CD4-positive, alpha-beta T cell treated with Interleukin-17A for 4 hours (primary cell): Measurements from ENCODE around the gene ASB1.

Source experiments
- DNase-seq: peaks from one replicate; pipeline ENCODE4 v3.0.0-alpha.2; 2020; ENCODE audit warnings: mixed read lengths

ASB1 gene, protein sequence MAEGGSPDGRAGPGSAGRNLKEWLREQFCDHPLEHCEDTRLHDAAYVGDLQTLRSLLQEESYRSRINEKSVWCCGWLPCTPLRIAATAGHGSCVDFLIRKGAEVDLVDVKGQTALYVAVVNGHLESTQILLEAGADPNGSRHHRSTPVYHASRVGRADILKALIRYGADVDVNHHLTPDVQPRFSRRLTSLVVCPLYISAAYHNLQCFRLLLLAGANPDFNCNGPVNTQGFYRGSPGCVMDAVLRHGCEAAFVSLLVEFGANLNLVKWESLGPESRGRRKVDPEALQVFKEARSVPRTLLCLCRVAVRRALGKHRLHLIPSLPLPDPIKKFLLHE

DNA sequence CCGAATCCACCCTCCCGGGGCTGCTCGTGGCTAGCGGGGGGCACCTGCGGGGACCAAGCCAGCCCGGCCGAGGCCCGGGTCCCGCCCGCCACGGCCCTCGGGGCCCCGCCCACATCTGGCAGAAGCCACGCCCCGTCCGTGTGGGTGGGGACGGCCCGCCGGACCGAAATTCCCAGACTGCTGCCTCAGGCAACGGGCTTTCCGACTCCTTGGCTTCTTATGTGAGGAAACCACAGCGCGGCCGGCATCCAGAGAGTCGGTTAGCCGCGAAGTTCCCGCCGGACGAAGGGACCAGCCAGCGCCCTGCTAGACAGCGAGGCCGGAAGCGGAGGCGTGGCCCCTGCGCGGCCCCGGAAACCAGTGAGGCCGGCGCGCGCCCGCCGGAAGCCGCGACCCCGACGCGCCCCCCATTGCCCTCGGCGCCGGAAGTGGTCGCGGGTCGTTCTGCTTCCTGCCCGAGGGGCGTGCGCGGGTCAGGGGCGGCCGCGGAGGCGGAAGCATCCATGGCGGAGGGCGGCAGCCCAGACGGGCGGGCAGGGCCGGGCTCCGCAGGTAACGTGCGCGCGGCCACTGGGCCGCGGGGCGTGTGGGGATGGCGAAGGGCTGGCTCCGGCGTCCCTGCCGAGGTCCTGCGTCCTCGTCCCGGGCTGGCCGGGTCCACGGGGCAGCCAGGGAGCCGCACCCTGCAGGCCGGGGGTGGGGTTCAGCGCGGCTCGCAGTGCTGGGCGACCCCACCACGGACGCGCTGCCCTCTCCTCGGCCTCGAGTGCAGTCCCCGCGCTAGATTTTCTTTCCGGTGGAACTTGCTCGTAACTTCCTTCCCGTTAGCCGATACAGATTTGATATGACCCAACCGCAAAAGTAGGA is at the start of gene ASB1:
TSS of gene ASB1 (plus strand) at position 360 of the 867 bp plus-strand sequence. CDS start at position 504, 144 bp downstream.
- DNase-seq, result peak; percentile 84

DNA sequence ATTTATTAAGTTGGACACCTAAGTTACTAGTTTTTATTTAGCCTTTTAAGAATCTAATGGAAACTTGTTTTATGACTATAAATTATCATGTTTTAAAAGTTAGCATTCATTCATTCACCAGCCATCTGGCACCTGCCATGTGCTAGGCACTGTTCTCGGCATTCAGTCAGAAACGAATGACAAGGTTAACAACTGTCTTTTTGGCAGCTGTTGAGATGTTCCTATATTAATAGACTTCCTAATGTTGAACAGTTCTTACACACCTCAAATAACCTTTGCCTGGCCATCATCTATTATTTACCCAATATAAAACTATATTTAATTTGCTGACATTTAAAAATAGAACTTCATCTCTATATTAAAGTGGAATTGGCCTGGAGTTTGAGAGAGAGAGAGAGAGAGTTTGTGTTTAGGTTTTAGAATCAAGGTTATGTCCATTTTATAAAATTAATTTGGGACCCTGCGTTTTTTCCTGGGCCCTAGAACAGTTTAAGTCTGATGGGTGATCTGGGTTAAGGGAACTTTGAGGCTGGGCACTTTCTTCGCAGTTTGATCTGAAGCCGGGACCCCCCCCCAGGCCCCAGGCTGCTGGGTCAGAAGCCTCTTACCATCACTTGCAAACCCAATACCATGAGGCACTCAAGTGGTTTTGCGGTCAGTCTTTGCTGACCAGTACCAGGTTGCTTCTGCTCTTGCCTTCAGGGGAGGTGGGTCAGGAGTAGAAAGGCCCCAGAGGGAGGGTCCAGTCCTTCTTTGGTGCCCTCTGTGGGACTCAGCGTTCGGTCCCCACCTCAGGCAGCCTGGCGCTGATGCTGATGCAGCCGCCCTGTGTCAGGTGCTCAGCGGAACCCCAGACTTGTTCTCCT is 48.3 kb upstream of the ASB1 start:
- no peak for DNase-seq

DNA sequence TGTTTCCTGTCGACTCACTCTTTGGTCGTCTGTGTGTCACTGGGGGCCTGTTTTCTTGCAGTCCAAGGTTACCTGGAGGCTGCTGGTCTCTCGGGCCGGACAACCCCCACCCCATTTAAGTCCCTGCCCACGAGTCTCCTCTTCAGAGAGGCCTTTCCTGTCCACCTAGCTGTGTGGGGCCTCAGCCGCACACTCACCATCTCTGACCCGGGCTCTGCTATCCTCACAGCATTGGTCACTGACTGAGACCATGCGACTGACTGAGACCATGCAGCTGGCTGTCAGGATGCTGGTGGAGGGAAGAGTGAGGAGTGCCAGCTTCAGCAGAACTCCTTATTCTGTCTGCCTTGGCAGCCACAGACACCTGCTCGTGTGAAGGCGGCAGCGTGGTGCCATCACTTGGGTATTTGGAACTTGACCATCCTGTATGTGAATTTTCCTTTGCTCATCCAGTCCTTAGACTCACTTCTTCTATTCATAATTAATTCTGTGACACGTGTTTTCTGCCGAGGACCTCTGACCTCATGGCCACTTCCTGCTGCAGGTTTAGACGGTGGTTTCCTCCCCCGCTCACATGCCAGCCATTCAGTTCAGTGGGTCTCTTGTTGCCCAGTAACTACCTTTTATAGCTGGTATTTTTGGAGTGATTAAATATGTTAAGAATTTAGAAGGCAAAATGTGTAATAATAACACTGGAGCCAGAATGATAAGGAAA is 47.5 kb upstream of the ASB1 start:
- DNase-seq, result peak; percentile 27

DNA sequence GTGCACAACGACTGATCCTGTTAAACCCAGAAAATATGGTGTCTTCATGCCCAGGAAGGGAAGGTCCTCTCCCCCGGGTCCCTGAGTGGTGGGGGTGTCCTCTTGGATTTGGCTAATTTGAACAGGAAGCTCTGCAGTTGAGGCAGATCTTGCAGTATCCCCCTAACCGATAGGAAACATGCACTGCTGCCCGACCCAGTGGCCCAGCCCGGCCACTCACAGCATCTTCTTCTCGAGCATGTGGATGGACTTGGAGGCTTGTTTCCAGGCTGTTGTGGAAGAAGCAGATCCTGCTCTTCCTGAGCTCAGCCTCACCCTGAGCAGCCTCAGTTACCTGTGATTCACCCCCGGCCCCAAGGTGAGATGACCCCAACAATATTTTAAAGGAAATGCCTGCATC is 46.4 kb upstream of the ASB1 start:
- DNase-seq, result no peak

DNA sequence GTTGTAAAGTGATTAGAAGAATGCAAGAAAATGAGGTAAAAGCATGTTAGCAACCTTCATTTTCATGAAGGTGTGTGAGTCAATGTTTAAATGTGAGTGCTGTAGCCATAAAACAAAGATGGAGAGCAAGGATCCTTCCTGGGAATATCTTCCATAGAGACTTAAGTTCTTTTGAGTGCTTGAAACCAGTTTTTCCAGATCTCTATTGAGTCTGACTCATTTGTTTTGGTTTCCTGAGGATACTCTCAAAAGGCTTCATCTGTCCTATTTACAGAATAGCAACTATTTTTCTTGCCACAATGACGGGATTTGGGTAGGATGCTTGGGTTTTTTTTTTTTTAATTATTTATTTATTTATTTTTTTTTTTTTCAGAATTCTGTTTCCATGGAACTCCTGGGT is 45.9 kb upstream of the ASB1 start:
- no peak for DNase-seq

DNA sequence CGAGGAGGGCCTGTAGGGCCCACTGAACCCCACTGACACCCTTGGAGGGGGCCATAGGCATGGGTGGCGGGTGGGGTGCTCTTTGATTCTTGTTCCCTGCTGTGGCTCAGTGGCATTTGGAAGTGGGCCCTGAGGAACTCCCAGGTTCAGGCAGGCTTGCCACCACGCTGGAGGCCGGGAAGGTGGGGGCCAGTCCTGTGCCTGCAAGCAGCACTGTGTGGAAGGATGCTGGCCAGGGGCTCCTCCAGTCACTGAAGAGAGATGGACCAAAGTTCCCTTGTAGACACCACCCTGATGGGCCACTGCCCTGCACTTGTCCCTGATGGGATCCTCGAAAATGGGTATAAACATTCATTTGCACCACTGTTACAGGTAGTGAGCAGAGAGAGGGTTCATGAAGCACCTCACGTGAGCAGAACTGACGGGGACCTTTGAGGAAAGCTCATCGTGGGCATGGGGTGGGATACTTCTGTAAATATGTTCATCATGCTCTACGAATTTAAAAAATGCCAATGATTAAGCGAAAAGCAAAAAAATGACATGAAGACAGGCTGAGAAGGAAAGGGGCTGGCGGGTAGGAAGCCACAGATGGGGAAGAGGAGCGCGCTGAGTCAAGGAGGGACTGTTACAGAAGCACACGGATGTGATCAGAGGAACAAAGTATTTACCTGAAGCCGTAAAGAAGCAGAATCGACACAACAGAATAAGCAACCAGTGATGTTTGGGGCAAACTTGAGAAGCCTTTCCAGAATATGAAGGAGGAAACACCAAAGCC is 45.2 kb upstream of the ASB1 start:
- no peak for DNase-seq

DNA sequence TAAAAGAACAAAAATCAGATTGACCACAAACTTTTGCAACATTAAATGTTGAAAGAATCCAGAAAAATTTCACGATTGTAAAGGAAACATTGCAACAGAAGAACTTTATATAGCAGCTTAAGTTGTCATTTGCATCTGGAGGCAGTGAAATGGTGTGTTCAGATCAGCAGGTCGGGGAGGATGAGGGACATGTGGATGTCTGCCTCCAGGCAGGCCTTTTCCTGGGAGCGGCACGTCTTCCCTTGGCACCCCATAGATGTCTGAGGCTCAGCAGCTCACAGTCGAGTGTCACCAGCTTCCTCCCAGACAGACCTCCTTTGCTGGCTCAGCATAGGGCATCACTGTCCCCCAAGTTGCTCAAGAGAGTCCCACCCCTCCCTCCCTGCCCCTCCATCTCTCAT is 44.3 kb upstream of the ASB1 start:
- no peak for DNase-seq

DNA sequence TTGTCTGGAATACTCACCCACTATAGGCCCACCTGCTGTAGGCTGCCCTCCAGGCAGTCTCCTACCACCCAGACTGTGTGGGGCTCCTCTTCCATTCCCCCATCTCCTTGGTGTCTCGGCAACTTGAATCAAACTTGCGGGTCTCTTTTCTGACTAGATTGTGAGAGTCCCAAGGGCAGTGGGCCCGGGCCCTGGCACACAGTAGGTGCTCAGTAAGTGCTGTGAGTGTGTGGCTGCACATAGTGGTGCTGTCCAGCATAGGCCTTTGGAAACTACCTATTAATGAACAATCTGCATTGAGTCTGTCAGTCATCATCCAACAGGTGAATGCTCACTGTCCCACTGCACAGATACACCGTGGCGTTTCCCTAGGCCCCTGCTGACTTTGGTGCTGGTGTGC is 43.6 kb upstream of the ASB1 start:
- DNase-seq, result no peak

DNA sequence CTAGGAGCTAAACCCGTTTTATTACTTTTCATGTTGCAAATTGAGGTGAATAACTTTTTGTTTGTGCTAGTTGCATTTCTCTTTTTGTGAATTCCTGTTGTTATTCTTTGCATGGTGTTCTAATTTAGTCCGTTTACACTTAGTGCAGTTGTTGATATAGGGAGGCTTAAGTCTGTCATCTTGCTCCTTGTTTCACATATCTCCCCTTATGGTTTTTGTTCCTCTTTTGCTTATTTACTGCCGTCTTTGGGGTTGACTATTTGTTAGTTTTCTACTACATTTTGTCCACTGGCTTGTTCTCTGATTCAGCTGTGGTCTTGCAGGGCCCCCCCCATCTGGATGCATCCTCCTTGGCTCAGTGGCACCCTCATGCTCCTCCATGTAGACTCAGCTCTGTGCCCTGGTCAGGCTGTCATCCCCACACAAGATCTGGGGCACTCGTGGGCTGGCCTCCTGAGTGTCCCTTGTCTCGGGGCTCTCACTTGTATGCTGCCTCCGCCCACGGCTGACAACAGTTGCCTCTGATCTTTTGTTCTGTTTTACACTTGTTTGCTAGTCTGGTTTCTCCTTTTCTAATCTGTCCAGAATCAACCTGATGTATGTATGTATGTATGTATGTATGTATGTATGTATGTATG is 42.9 kb upstream of the ASB1 start:
- DNase-seq, result no peak

DNA sequence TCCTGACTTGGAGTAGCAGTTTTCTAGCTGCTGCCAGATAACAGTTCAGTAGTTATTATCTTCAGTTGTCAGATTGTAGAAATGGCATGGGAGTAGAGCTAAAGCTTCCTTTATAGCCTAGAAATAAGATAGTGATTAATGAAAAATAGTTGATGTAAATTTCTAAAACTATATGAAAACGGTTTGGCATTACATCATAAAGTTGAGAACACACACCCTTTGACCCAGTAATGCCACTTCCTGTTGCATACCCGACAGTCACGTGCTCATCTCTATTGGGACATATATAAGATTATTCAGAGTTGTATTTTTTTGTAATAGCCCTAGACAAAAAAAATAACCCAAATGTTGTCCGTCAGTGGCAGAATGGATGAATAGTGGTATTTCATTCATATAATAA is 39.4 kb upstream of the ASB1 start:
- DNase-seq, result no peak

DNA sequence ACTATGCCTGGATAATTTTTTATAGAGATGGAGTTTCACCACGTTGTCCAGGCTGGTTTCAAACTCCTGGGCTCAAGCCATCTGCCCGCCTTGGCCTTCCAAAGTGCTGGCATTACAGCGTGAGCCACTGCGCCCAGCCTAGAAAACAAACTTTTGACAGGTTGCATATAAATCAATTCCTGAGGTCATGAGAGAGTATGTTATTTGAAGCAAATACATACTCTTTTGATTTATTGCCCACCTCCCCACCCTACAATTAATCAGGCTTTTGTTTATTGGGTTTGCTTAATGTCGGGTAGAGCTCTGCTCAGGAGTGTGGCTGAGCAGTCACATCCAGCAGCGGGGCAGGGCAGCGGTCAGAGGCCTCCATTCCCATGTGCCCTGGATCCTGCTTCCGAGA is 37.9 kb upstream of the ASB1 start:
- DNase-seq, result no peak

DNA sequence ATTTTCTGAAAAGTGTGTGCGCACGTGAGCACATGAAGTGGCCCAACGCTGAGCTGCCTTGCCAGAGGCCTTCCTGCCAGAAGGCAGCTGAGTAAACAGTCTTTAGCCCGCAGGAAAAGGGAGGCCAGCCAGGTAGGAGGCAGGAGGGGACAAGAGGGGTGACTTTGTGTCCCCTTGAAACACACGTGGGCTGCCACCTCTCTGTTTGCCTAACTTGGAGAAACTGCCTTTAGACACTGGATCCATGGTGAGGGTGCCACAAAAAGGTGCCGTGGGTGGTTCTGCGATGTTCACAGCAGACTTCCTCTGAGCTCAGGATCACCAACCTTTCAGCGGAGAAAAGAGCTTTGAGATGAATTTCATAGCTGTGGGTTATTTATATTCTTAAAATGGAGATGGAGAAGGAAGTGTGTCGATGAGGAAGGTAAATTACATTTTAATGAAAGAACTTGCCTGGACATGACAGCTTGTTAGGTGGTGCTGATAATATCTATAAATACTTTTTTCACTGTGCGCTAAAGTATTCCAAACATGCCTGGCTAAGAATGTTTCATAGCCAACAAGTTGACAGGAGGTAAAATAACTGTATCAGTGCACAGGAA is 36.6 kb upstream of the ASB1 start:
- no peak for DNase-seq

DNA sequence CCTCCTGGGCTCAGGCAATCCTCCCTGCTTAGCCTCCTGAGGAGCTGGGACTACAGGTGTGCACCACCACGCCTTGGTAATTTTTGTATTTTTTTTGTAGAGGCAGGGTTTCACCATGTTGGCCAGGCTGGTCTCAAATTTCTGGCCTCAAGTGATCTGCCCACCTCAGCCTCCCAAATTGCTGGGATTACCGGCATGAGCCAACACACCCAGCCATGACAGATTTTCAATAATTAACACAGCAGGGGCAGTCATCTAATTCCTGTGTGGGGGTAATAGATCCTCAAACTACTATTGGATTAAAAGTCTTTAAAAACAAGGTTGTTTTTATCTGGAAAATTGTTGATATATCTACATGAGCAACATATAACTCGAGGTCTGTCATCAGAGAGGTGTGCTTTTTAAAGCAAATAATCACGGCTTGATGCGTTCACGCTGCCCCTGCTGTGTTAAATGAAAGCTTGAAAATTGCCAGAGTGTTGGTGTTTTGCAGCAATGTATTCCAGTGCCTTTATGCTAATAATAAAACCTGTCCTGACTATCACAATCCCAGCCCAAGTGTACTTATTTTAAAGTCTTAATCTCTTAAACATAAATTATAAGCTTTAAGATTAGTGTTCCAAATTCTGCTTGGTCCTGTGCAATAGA is 35.6 kb upstream of the ASB1 start:
- no peak for DNase-seq

DNA sequence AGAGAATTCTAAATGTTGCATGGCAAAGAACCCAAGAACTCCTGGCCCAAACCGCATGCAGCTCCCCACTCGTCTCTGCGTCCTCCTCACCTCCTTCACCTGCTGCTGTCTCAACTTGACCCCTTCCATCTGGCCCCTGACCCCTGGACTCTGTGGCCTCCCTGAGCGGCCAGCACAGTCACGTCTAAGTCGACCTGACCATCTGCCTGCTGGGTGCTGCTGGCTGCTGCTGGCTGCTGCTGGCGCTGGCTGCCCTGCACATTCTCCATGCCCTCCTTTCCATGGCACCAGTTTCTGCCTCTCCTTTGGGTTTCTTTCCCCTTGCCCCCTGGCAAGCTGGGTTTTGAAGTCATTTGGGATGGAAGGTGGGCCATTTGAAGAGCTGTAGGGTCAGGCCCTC is 30.1 kb upstream of the ASB1 start:
- no peak for DNase-seq

DNA sequence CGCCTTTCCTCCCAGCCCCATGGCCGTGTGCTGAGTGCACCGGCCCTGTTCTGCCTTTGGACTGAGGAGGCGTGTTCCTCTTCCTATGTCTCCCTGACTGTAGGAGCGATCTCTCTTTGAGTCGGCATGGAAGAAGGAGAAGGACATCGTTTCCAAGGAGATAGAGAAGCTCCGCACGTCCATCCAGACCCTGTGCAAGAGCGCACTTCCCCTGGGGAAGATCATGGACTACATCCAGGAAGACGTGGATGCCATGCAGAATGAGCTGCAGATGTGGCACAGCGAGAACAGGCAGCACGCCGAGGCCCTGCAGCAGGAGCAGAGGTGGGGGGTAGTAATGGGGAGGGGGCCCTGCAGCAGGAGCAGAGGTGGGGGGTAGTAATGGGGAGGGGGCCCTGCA is 29.4 kb upstream of the ASB1 start:
- DNase-seq, result no peak

DNA sequence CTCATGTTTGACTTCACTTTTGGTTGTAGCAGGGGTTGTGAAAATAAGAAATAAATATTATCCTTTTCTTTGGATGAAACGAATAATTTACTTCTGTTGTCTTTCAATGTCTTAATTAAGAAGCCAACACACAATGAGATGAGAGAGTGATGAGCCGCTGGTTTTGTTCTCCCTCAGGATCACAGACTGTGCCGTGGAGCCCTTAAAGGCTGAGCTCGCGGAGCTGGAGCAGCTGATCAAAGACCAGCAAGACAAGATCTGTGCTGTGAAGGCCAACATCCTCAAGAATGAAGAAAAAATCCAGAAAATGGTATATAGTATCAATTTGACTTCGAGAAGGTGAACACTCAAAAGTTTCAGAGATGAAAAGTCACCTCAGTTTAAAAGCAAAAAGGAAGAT is 28.1 kb upstream of the ASB1 start:
- no peak for DNase-seq

DNA sequence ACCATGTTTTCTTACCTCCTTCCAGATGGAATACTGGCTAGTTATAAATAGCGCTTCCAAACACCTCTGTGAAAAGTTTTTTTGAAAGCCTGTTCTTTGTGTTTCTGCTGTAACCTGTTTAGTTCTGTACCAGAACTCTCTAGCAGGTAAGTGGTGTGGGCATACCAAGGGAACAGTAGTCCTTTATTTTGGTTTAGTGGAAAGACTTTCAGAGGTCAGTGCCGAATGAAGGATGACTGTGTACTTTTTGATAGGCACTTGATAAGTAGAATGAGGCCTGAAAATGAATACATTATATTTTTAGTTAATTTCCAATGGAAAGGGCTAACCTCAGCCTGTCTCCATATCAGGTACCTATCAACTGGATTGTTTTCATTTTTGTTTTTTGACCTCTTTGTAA is 27.6 kb upstream of the ASB1 start:
- no peak for DNase-seq

DNA sequence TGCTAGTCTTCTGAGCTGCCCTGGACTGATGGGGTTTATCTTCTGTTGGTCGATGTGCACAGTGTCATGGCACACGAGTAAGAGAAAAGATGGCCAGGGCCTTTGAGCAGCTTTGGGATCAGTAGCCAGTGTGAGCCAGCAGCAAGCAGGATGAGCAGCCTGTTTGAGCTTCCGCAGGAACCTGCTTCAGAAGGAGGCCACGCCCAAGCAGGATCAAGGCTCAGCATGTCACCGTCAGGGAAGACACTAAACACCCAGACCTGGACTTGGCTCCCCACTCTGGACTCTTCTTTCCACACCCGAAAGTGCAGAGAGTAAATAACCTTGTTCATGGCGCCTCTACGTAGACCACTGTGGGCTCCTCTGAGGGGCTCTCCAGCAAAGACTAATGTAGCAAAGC is 25.2 kb upstream of the ASB1 start:
- DNase-seq, result no peak

DNA sequence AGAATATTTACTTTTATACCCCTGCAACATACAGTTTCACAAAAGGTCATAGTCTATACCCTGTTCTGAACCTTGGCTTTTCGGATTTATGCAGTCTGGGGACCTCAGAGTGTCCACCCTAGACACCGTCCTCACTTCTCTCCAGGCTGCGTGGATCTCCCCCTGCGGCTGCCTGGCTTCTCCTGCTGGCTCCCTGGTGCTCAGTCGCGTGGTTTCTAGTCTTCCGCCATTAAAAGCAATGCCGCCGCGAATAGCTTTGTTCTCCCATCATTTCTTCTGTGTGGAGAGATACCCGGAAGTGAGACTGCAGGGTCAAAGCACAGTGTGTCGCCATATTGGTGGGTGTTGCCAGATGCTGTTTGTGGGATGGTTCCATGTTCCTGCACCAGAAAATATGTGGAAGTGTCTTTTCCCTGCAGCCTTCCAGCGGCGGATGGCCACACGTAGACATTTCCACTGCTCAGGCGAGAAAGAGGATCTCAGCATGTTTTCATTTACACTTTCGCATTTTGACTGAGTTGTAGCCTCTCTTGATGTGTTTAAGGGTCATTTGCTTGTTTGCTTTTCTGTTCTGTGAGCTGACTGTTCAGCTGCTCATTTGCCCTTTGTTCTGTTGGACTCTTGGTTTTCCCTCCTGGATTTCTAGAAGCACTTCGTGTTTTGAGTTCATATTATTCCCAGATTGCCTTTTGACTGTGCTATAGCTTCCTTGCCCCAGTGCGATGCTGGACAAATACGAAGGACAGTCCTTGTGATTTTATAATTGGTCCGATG is 22.9 kb upstream of the ASB1 start:
- DNase-seq, result no peak
